ENCODE data around the gene ARFGAP2. TPM values are rescaled to one million over a fixed set of nuclear protein-coding genes. Genes with fewer than 3 reads are reported as not detected.
A peak's percentile ranks its signal among the peaks of the same experiment; 100 is the strongest.

The ARFGAP2 gene
- total and polyA plus RNA-seq, 2 of the 8 experiments (the other 6 are each of a cell fraction or from before 2014, with no cell fraction given), result 50.2 to 64.0 TPM

GRCh38 chr11:47188259-47188658 is 11.6 kb upstream of the ARFGAP2 start:
- H3K18ac ChIP-seq (ENCODE audit: extremely low read depth, low read length), result no peak overlapping the region
- H4K91ac ChIP-seq (replicated peaks; ENCODE audit: insufficient read length, low read length), result no peak overlapping the region
- CTCF ChIA-PET (ENCODE audit: partially characterized antibody), result interaction anchor here (1.1 to 16.6 kb wide), 8 partner anchors 10 to 161 kb away, joined by 3 to 247 read pairs (median 6); partner anchors contain the start of genes ARFGAP2 and DDB2
- no peak overlapping the region for H2BK5ac ChIP-seq (ENCODE audit: low read depth, low read length)
- H3K4me2 ChIP-seq (ENCODE audit: insufficient read depth in 1 of 2, low read depth in 2 of 2, low read length in 2 of 2), result peak overlapping the region in 1 of 2 experiments; percentile 66; a peak in 1 of 4 replicates
- H3K4me1 ChIP-seq (replicated peaks in 1 of 4; ENCODE audit: control insufficient read depth in 3 of 4, insufficient read depth in 4 of 4, low read length in 3 of 4), result peaks cover 0 to 8% (median 6%) of the 10 kb centered on the region in 4 experiments; a peak in 5 of 7 replicates
- H4K5ac ChIP-seq (ENCODE audit: insufficient read length, low read depth, low read length), result no peak overlapping the region
- no peak overlapping the region for H2AK5ac ChIP-seq (ENCODE audit: low read depth, low read length)
- no peak overlapping the region for H3K4me3 ChIP-seq (ENCODE audit: extremely low read depth in 1 of 4, insufficient read depth in 2 of 4, low read depth in 3 of 4, low read length in 4 of 4)
- no peak for FAIRE-seq
- no peak overlapping the region for H3K14ac ChIP-seq (ENCODE audit: insufficient read length)
- H2BK15ac ChIP-seq (ENCODE audit: low read length), result no peak overlapping the region
- no peak overlapping the region for H3K4ac ChIP-seq (replicated peaks; ENCODE audit: insufficient read length, low read depth, low read length)
- H3K23ac ChIP-seq (ENCODE audit: insufficient read length), result no peak overlapping the region
- H3K27ac ChIP-seq (ENCODE audit: low read depth, low read length), result no peak overlapping the region
- no peak for DNase-seq (ENCODE audit: low read depth in 1 of 2, low spot score in 2 of 2)
- peaks cover 0 to 3% (median 0%) of the 10 kb centered on the region in 4 experiments; a peak in 1 of 8 replicates for H3K36me3 ChIP-seq (ENCODE audit: control insufficient read depth in 2 of 4, insufficient read depth in 4 of 4, low read length in 3 of 4)
- H3K23me2 ChIP-seq (ENCODE audit: low read depth, low read length), result peaks cover 12% of the 10 kb centered on the region; the same call in 1 of the 2 replicates
- no peak for TF ChIP-seq JUN (IDR thresholded peaks at IDR 0.05; ENCODE audit: low read depth, low read length)
- no peak for TF ChIP-seq RAD21 (IDR thresholded peaks at IDR 0.05 in 1 of 2, conservative IDR thresholded peaks at IDR 0.05 in 1 of 2; ENCODE audit: low read depth in 2 of 2, low read length in 2 of 2)
- no peak for TF ChIP-seq ATF2 (IDR thresholded peaks at IDR 0.05; ENCODE audit: low read length)
- TF ChIP-seq EP300 (IDR thresholded peaks at IDR 0.05; ENCODE audit: borderline replicate concordance in 1 of 2, low read depth in 2 of 2, low read length in 2 of 2), result no peak
- POLR2A ChIA-PET (ENCODE audit: partially characterized antibody), result interaction anchor here (1.1 to 3.6 kb wide), 11 partner anchors 9 to 276 kb away, joined by 3 to 49 read pairs (median 10); partner anchors contain the start of genes ARFGAP2 and DDB2
- WGBS, 2 experiments (ENCODE audit: extremely low coverage in 1 of 2, insufficient coverage in 1 of 2, insufficient read length in 1 of 2, insufficient replicate concordance in 2 of 2, low coverage in 1 of 2, low lambda C conversion rate in 2 of 2, missing lambda C conversion rate in 1 of 2), result 89% methylated on average over 1 of the region's 1 CpG; no CpG with 5 or more reads in 1 of the 2 experiments
- peaks cover 0 to under 1% of the 10 kb centered on the region in 2 experiments for H4K20me1 ChIP-seq (replicated peaks in 1 of 2; ENCODE audit: control insufficient read depth in 1 of 2, insufficient read depth in 2 of 2, low read length in 2 of 2)
- no peaks in the 10 kb centered on the region for H3K9me3 ChIP-seq (ENCODE audit: insufficient read depth in 2 of 2, low read depth in 1 of 2, low read length in 1 of 2)
- no peak overlapping the region for H3K9ac ChIP-seq (replicated peaks in 1 of 4; ENCODE audit: extremely low read depth in 1 of 4, low read depth in 3 of 4, low read length in 3 of 4)
- H2AFZ ChIP-seq (ENCODE audit: low read length), result no peak overlapping the region
- no peak overlapping the region for H4K8ac ChIP-seq (ENCODE audit: extremely low read depth, insufficient read depth, low read length)
- peaks cover 0 to 12% of the 10 kb centered on the region in 2 experiments; a peak in 3 of 4 replicates for H3K79me2 ChIP-seq (ENCODE audit: control insufficient read depth in 1 of 2, insufficient read depth in 2 of 2, low read length in 2 of 2)
- no peak overlapping the region for H3K56ac ChIP-seq (replicated peaks; ENCODE audit: insufficient read length, low read depth, low read length)
- no peak overlapping the region for H2BK120ac ChIP-seq (replicated peaks; ENCODE audit: low read depth, low read length)
- peaks cover 3% of the 10 kb centered on the region; the same call in 1 of the 2 replicates for H3K79me1 ChIP-seq (ENCODE audit: low read depth, low read length)
- H3K27me3 ChIP-seq (replicated peaks in 1 of 4; ENCODE audit: control insufficient read depth in 3 of 4, extremely low read depth in 1 of 4, insufficient read depth in 3 of 4, low read length in 3 of 4), result peaks cover 0 to 6% (median 0%) of the 10 kb centered on the region in 4 experiments; a peak in 3 of 7 replicates
- no peak overlapping the region for H2BK20ac ChIP-seq (ENCODE audit: low read length)
- H2BK12ac ChIP-seq (ENCODE audit: low read depth, low read length), result no peak overlapping the region
